ENCODE measurements around the gene PERM1. TPM values are rescaled to one million over a fixed set of nuclear protein-coding genes. Genes with fewer than 3 reads are reported as not detected.
"Not testable (repeated sequence)": the region's sequence is repeated elsewhere in the genome, so short reads cannot be mapped to it uniquely, and the experiment has no call there.

Gene PERM1
- total and polyA plus RNA-seq, 4 donors, result 0.06 to 0.45 (median 0.15) TPM; not detected in 1

DNA sequence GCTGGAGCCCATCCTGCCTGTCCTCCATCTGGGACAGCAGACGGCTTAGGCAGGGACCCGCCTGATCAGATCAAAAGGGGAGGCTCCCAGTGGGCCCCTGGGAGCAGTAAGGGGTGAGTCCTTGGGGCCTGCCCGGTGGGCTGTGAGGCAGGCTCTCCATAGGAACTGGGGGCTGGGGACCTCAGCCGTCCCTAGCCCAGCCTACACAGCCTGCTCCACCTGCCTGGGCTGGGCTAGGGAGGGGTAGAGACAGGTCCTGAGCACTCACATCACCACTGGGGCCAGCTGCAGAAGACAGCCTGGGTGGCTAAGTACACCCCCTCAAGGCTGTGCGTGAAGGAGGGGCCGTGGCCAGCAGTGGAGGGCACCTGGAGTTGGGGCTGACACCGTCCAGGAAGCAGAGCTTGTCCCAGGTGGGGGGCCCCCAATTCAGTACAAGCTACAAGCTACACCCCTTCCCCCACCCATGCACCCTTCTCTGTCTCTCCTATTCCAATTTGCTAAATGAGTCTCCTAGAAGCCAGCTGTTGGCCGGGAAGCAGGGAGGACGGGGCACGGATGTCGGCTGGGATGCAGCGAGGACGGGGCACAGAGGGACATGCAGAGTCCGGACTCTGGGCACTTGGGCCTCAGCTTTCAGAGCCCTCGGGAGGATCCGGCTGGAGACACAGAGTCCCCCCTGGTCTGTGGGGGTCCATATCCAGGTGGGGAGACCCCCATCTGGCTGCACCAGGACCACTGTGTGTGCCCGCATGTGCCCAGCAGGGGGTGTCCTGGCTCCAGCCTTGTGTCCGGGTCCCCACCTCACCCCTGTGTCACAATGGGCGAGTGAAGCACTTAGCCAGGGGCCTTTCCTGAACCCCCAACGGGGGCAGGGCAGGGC, 33.1 kb upstream of the PERM1 start:
- WGBS, 2 donors, result 77 to 79% methylated on average over 20 of the region's 20 CpGs
- H3K27ac ChIP-seq (ENCODE audit: low read depth in 1 of 2, low read length in 1 of 2), result peak overlapping the region in 1 of 2 donors; percentile 4
- H3K4me1 ChIP-seq (ENCODE audit: control insufficient read depth in 5 of 5, insufficient read depth in 5 of 5, low read length in 5 of 5), result peaks cover 0 to 19% (median 3%) of the 10 kb centered on the region in 5 donors
- H3K9me3 ChIP-seq (ENCODE audit: control insufficient read depth in 4 of 4, insufficient read depth in 3 of 4, low read length in 3 of 4), result no peaks in the 10 kb centered on the region
- TF ChIP-seq, protein P1, sequence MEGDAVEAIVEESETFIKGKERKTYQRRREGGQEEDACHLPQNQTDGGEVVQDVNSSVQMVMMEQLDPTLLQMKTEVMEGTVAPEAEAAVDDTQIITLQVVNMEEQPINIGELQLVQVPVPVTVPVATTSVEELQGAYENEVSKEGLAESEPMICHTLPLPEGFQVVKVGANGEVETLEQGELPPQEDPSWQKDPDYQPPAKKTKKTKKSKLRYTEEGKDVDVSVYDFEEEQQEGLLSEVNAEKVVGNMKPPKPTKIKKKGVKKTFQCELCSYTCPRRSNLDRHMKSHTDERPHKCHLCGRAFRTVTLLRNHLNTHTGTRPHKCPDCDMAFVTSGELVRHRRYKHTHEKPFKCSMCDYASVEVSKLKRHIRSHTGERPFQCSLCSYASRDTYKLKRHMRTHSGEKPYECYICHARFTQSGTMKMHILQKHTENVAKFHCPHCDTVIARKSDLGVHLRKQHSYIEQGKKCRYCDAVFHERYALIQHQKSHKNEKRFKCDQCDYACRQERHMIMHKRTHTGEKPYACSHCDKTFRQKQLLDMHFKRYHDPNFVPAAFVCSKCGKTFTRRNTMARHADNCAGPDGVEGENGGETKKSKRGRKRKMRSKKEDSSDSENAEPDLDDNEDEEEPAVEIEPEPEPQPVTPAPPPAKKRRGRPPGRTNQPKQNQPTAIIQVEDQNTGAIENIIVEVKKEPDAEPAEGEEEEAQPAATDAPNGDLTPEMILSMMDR (IDR thresholded peaks at IDR 0.05; ENCODE audit: control extremely low read depth, extremely low read depth), result no peak
- no peak overlapping the region for H3K9ac ChIP-seq (ENCODE audit: insufficient read depth in 1 of 2, low read length in 2 of 2)
- H3K36me3 ChIP-seq (ENCODE audit: control insufficient read depth in 4 of 4, insufficient read depth in 4 of 4, low read length in 4 of 4), result no peaks in the 10 kb centered on the region
- no peak for ATAC-seq (ENCODE audit: insufficient read depth, low FRiP score)
- no peaks in the 10 kb centered on the region for H3K27me3 ChIP-seq (ENCODE audit: control insufficient read depth in 3 of 3, insufficient read depth in 3 of 3, low read length in 2 of 3)
- no peak for DNase-seq
- H3K4me3 ChIP-seq, result no peak overlapping the region

GRCh38 chr1:1013922-1014648, 32.2 kb upstream of the PERM1 start:
- Histone ChIP-seq H3K4me1 (ENCODE audit: control insufficient read depth in 5 of 5, insufficient read depth in 5 of 5, low read length in 5 of 5) (peaks cover 0 to 19% (median 3%) of the 10 kb centered on the region in 5 donors), H3K27me3 (ENCODE audit: control insufficient read depth in 3 of 3, insufficient read depth in 3 of 3, low read length in 2 of 3) (no peaks in the 10 kb centered on the region), H3K27ac (ENCODE audit: low read depth in 1 of 2, low read length in 1 of 2) (peak overlapping the region; percentile 46 to 95), H3K4me3 (peak overlapping the region; percentile 68), H3K9ac (ENCODE audit: insufficient read depth in 1 of 2, low read length in 2 of 2) (peak overlapping the region in 1 of 2 donors; percentile 73), H3K36me3 (ENCODE audit: control insufficient read depth in 4 of 4, insufficient read depth in 4 of 4, low read length in 4 of 4) (no peaks in the 10 kb centered on the region), H3K9me3 (ENCODE audit: control insufficient read depth in 4 of 4, insufficient read depth in 3 of 4, low read length in 3 of 4) (no peaks in the 10 kb centered on the region)
- no peak for ATAC-seq (ENCODE audit: insufficient read depth, low FRiP score)
- WGBS, 2 donors, result 53 to 80% methylated on average over 41 of the region's 41 CpGs
- TF ChIP-seq, protein P1 (IDR thresholded peaks at IDR 0.05; ENCODE audit: control extremely low read depth, extremely low read depth), result no peak
- peak; percentile 45 to 50 (median 49) for DNase-seq

DNA sequence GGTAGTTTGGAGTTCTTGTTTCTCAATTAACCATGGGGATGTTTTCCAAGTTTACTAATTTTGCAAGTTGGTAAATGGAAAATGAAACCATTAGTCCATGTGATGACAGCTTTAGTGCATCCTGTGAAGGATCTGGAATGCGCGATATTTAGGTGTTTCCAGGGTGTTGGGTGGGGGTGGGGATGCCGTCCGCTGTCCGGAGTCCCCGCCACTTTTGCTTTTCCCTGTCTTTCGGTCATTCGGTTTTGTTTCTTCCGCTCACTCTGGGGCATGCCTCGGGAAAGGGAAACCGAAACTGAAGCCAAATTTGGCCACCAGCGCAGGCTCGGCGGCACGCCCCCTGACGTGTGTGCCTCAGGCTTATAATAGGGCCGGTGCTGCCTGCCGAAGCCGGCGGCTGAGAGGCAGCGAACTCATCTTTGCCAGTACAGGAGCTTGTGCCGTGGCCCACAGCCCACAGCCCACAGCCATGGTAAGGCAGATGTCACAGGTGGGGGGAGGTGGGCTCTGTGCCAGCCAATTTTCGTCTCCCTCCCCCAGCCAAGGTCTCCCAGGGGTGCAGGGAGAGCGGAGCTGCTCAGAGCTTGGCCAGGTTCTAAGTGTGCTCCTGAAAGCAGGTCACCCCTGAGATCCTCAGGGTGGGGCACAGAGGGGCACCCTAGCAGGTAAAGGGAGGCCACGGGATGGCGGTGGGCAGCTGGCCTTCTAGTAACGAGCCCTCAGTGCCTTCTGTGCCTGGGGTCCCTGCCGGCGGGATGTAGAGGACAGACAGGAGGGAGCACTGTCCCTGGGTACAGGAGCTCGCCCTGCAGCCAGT, 31.4 kb upstream of the PERM1 start, which contains the start of gene ISG15:
TSS of gene ISG15 (plus strand) at position 393 of the 817 bp plus-strand sequence. CDS start at position 470, 77 bp downstream.
- Histone ChIP-seq H3K9ac (ENCODE audit: insufficient read depth in 1 of 2, low read length in 2 of 2) (peak within 1 kb of the TSS in 1 of 2 donors; percentile 96), H3K27ac (ENCODE audit: low read depth in 1 of 2, low read length in 1 of 2) (peak within 1 kb of the TSS; percentile 46 to 95), H3K27me3 (ENCODE audit: control insufficient read depth in 3 of 3, insufficient read depth in 3 of 3, low read length in 2 of 3) (no peaks in the 10 kb centered on the region), H3K4me3 (peak within 1 kb of the TSS; percentile 68), H3K4me1 (ENCODE audit: control insufficient read depth in 5 of 5, insufficient read depth in 5 of 5, low read length in 5 of 5) (peaks cover 0 to 16% (median 3%) of the 10 kb centered on the region in 5 donors), H3K36me3 (ENCODE audit: control insufficient read depth in 4 of 4, insufficient read depth in 4 of 4, low read length in 4 of 4) (no peaks in the 10 kb centered on the region), H3K9me3 (ENCODE audit: control insufficient read depth in 4 of 4, insufficient read depth in 3 of 4, low read length in 3 of 4) (no peaks in the 10 kb centered on the region)
- ATAC-seq (ENCODE audit: insufficient read depth, low FRiP score) (peak; percentile 92), DNase-seq (peak; percentile 93 to 96 (median 96))
- 2 to 6% methylated on average over 26 to 30 of the region's 30 CpGs for WGBS, 2 donors
- TF ChIP-seq, protein P1 (IDR thresholded peaks at IDR 0.05; ENCODE audit: control extremely low read depth, extremely low read depth), result no peak

DNA sequence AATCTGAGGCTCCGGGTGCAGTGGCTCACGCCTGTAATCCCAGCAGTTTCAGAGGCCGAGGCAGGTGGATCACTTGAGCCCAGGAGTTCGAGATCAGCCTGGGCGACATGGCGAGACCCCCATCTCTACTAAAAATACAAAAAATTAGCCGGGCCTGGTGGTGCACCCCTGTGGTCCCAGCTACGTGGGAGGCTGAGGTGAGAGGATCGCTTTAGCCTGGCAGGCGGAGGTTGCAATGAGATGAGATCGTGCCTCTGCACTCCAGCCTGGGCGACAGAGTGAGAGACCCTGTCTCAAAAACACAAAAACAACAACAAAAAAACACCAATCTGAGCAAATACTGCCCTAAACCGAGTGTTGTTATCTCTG, 30.8 kb upstream of the PERM1 start:
- WGBS, 2 donors, result 59 to 68% methylated on average over 13 of the region's 13 CpGs

More for the DNA sequence above, 30.8 kb upstream of the PERM1 start:
- ATAC-seq (ENCODE audit: insufficient read depth, low FRiP score); H3K9me3 ChIP-seq (ENCODE audit: control insufficient read depth in 4 of 4, insufficient read depth in 3 of 4, low read length in 3 of 4); H3K36me3 ChIP-seq (ENCODE audit: control insufficient read depth in 4 of 4, insufficient read depth in 4 of 4, low read length in 4 of 4); H3K4me3 ChIP-seq; H3K27me3 ChIP-seq (ENCODE audit: control insufficient read depth in 3 of 3, insufficient read depth in 3 of 3, low read length in 2 of 3); DNase-seq: not testable (repeated sequence)
- Histone ChIP-seq H3K9ac (ENCODE audit: insufficient read depth in 1 of 2, low read length in 2 of 2) (peak overlapping the region in 1 of 2 donors; percentile 96), H3K27ac (ENCODE audit: low read depth in 1 of 2, low read length in 1 of 2) (peak overlapping the region; percentile 46 to 76), H3K4me1 (ENCODE audit: control insufficient read depth in 5 of 5, insufficient read depth in 5 of 5, low read length in 5 of 5) (peaks cover 0 to 16% (median 3%) of the 10 kb centered on the region in 5 donors)
